ENCODE measurements around the gene SLIT3. TPM values are rescaled to one million over a fixed set of nuclear protein-coding genes. Genes with fewer than 3 reads are reported as not detected.

SLIT3 gene
- total and polyA plus RNA-seq, 2 donors (not counting 3 experiments of a cell fraction or from before 2014, with no cell fraction given) = 0.90 to 1.0 TPM

- dilution Hi-C loops (cut with MboI; ENCODE audit: extremely low pct_ligation_motif_present, low sequenced_read_pairs) (no loop called here), intact Hi-C loops (cut with micrococcal nuclease) (no loop called here)
- H3K9ac ChIP-seq (replicated peaks; ENCODE audit: extremely low read depth, insufficient read depth, low read length) = no peak overlapping the region
- H3K9me1 ChIP-seq (replicated peaks; ENCODE audit: control insufficient read depth, extremely low read depth, insufficient read depth, low read length) = no peaks in the 10 kb centered on the region
- no peak overlapping the region for H2AFZ ChIP-seq (ENCODE audit: low read depth, low read length)
- no peaks in the 10 kb centered on the region for H4K20me1 ChIP-seq (replicated peaks; ENCODE audit: control insufficient read depth, extremely low read depth, insufficient read depth, low read length)
- no peaks in the 10 kb centered on the region for H3K27me3 ChIP-seq (ENCODE audit: control insufficient read depth in 2 of 2, insufficient read depth in 2 of 2, low read length in 2 of 2)
- no peak overlapping the region for H3K4me2 ChIP-seq (ENCODE audit: insufficient read depth, low read length)
- TF ChIP-seq CTCF (IDR thresholded peaks at IDR 0.05; ENCODE audit: extremely low read depth in 1 of 2, insufficient read depth in 1 of 2, low read depth in 1 of 2, low read length in 2 of 2) = no peak
- TF ChIP-seq EZH2 (IDR thresholded peaks at IDR 0.05; ENCODE audit: borderline replicate concordance, low read depth, low read length, severe bottlenecking) = no peak
- no peak for TF ChIP-seq POLR2AphosphoS5 (IDR thresholded peaks at IDR 0.05; ENCODE audit: insufficient read depth, low read depth, low read length)
- TF ChIP-seq JUN (IDR thresholded peaks at IDR 0.05; ENCODE audit: borderline replicate concordance, insufficient read depth, insufficient read length, low read depth) = no peak
- TF ChIP-seq FOS (IDR thresholded peaks at IDR 0.05; ENCODE audit: borderline replicate concordance, insufficient read depth, low read length) = no peak
- TF ChIP-seq POLR2A (IDR thresholded peaks at IDR 0.05; ENCODE audit: low read depth, low read length) = no peak
- TF ChIP-seq GATA2 (IDR thresholded peaks at IDR 0.05; ENCODE audit: insufficient read depth, insufficient read length, low read depth, low read length) = no peak
- TF ChIP-seq MAX (IDR thresholded peaks at IDR 0.05; ENCODE audit: insufficient read depth, insufficient read length) = no peak
- TF ChIP-seq MYC (IDR thresholded peaks at IDR 0.05; ENCODE audit: low read depth, low read length) = no peak
- H3K9me3 ChIP-seq (replicated peaks; ENCODE audit: control insufficient read depth, insufficient read depth, low read length) = no peaks in the 10 kb centered on the region
- ChIA-PET POLR2A (no interaction called here), CTCF (no interaction called here)
- FAIRE-seq = no peak
- no TSS peak for BruUV-seq (replicated peaks)
- no peaks in the 10 kb centered on the region for H3K4me1 ChIP-seq (ENCODE audit: control insufficient read depth, extremely low read depth, insufficient read depth, low read length)
- DNase-seq (ENCODE audit: low read depth, low spot score) = no peak
- H3K79me2 ChIP-seq (ENCODE audit: control insufficient read depth, insufficient read depth, low read length) = no peaks in the 10 kb centered on the region
- no peaks in the 10 kb centered on the region for H3K36me3 ChIP-seq (ENCODE audit: control insufficient read depth in 2 of 2, extremely low read depth in 1 of 2, insufficient read depth in 2 of 2, low read length in 2 of 2)
- H3K4me3 ChIP-seq (replicated peaks in 1 of 3; ENCODE audit: insufficient read depth in 1 of 3, low read depth in 1 of 3, low read length in 3 of 3) = no peak overlapping the region
- H3K27ac ChIP-seq (ENCODE audit: insufficient read depth, low read depth, low read length) = no peak overlapping the region
Observed at GRCh38 chr5:169083394-169084018, 217.4 kb downstream of the SLIT3 start.
